ENCODE results near the gene SRGN.

DNA sequence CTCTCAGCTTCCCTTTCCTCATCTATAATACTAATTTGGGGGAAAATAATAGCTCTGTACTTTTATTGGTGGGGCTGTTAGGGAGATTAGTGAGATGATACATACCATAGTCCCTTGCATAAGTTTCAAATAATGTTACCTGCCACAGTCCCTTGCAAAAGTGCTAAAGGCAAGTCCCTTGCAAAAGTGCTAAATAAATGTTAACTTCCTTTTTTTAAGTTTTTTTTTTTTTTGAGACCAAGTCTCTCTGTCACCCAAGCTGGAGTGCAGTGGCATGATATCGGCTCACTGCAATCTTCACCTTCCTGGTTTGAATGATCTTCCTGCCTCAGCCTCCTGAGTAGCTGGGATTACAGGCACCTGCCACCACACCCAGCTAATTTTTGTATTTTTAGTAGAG, 43.4 kb upstream of the SRGN start:
- no peak for TF ChIP-seq KDM5A (IDR thresholded peaks at IDR 0.05; ENCODE audit: low read length)
- no peak for TF ChIP-seq SP2 (IDR thresholded peaks at IDR 0.05; ENCODE audit: low read length)
- no peak for TF ChIP-seq MAFK (IDR thresholded peaks at IDR 0.05; ENCODE audit: low read depth, low read length)
- TF ChIP-seq, protein P1, sequence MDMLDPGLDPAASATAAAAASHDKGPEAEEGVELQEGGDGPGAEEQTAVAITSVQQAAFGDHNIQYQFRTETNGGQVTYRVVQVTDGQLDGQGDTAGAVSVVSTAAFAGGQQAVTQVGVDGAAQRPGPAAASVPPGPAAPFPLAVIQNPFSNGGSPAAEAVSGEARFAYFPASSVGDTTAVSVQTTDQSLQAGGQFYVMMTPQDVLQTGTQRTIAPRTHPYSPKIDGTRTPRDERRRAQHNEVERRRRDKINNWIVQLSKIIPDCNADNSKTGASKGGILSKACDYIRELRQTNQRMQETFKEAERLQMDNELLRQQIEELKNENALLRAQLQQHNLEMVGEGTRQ (IDR thresholded peaks at IDR 0.05; ENCODE audit: low read length): no peak
- no peak for TF ChIP-seq POLR2AphosphoS5 (IDR thresholded peaks at IDR 0.05; ENCODE audit: low read depth, low read length)
